Neural progenitor cell (in vitro differentiated cells): Measurements from ENCODE around the gene EVA1A. TPM values are rescaled to one million over a fixed set of nuclear protein-coding genes. Genes with fewer than 3 reads are reported as not detected.

Source experiments
- DNase-seq: peaks from one replicate; pipeline ENCODE4 v3.0.0-alpha.2; 2016; ENCODE audit warnings: low spot score
- H2AFZ ChIP-seq: fragments of 200-600 bp; sonication (generic); replicated peaks from 2 replicates; pipeline ENCODE4 v1.6.1; 2016; ENCODE audit warnings: antibody characterized with exemption
- H3F3A ChIP-seq: fragments of 200-600 bp; sonication (generic); 2 replicates; pipeline ENCODE4 v1.6.1; 2016; ENCODE audit warnings: antibody characterized with exemption, low read depth
- H3K27ac ChIP-seq: fragments of 200-600 bp; sonication (generic); 2 replicates; pipeline ENCODE4 v1.5.1; 2016; ENCODE audit warnings: mild to moderate bottlenecking
- H3K27me3 ChIP-seq: fragments of 200-600 bp; sonication (generic); 2 replicates; pipeline ENCODE4 v1.6.1; 2016; ENCODE audit warnings: mild to moderate bottlenecking, moderate library complexity
- H3K36me3 ChIP-seq: fragments of 200-600 bp; sonication (generic); 2 replicates; pipeline ENCODE4 v1.5.1; 2016
- H3K4me1 ChIP-seq: fragments of 200-600 bp; sonication (generic); 2 replicates; pipeline ENCODE4 v1.6.1; 2016; ENCODE audit warnings: mixed run types
- H3K4me2 ChIP-seq: fragments of 200-600 bp; sonication (generic); 2 replicates; pipeline ENCODE4 v1.6.1; 2016
- H3K4me3 ChIP-seq: fragments of 200-600 bp; sonication (generic); 2 replicates; pipeline ENCODE4 v1.5.1; 2016
- H3K79me2 ChIP-seq: fragments of 200-600 bp; sonication (generic); 2 replicates; pipeline ENCODE4 v1.6.1; 2016; ENCODE audit warnings: low read depth
- H3K9ac ChIP-seq: fragments of 200-600 bp; sonication (generic); 2 replicates; pipeline ENCODE4 v1.6.1; 2016
- H3K9me3 ChIP-seq: fragments of 200-600 bp; sonication (generic); 2 replicates; pipeline ENCODE4 v1.5.1; 2016; ENCODE audit warnings: low read depth
- H4K20me1 ChIP-seq: fragments of 200-600 bp; sonication (generic); 2 replicates; pipeline ENCODE4 v1.6.1; 2016; ENCODE audit warnings: low read depth
- H3K27ac Mint-ChIP-seq: 3 replicates; pipeline ENCODE4 v1.8.0; 2021; ENCODE audit warnings: mixed read lengths
- H3K27me3 Mint-ChIP-seq: 2 replicates; pipeline ENCODE4 v1.8.0; 2022; ENCODE audit warnings: low read depth, mild to moderate bottlenecking, inconsistent platforms, moderate library complexity, mixed read lengths; ENCODE audit not compliant: insufficient read depth
- H3K36me3 Mint-ChIP-seq: 3 replicates; pipeline ENCODE4 v1.8.0; 2021; ENCODE audit warnings: mixed read lengths
- H3K4me1 Mint-ChIP-seq: 3 replicates; pipeline ENCODE4 v1.8.0; 2021; ENCODE audit warnings: mixed read lengths
- H3K4me3 Mint-ChIP-seq: 3 replicates; pipeline ENCODE4 v1.8.0; 2021; ENCODE audit warnings: mild to moderate bottlenecking, moderate library complexity, mixed read lengths
- H3K9me3 Mint-ChIP-seq: 3 replicates; pipeline ENCODE4 v1.8.0; 2020; ENCODE audit warnings: mixed read lengths
- CTCF ChIP-seq: fragments of 200-600 bp; sonication (generic); IDR thresholded peaks from 2 replicates; pipeline ENCODE4 v1.5.1; 2017; ENCODE audit warnings: antibody characterized with exemption, mild to moderate bottlenecking
- EZH2 ChIP-seq: fragments of 200-600 bp; sonication (generic); IDR thresholded peaks from 2 replicates; pipeline ENCODE4 v1.6.1; 2017; ENCODE audit warnings: antibody characterized with exemption, mild to moderate bottlenecking, moderate library complexity
- EZH2phosphoT487 ChIP-seq: fragments of 200-600 bp; sonication (generic); IDR thresholded peaks from 2 replicates; pipeline ENCODE4 v1.6.1; 2017; ENCODE audit warnings: antibody characterized with exemption
- total RNA-seq: library from RNA; depleted of rRNA; stranded (reverse); fragments of >200 nt; gene quantifications from 2 replicates; pipeline ENCODE4 v1.2.3, GENCODE V29; 2015; ENCODE audit warnings: low replicate concordance

EVA1A gene
- total RNA-seq, 1 donor from 2014 or later = 2.8 TPM

- Histone ChIP-seq H3K4me1 (no peaks in the 10 kb centered on the region), H3K4me3 (no peak overlapping the region), H3K79me2 (no peaks in the 10 kb centered on the region), H2AFZ (no peak overlapping the region), H3F3A (no peaks in the 10 kb centered on the region), H3K9ac (no peak overlapping the region), H3K36me3 (no peaks in the 10 kb centered on the region), H3K9me3 (no peaks in the 10 kb centered on the region), H4K20me1 (no peaks in the 10 kb centered on the region), H3K4me2 (no peak overlapping the region), H3K27ac (no peak overlapping the region), H3K27me3 (no peaks in the 10 kb centered on the region)
- Mint-ChIP-seq H3K4me3 (no peak overlapping the region), H3K36me3 (no peaks in the 10 kb centered on the region), H3K27me3 (peaks cover 4% of the 10 kb centered on the region), H3K9me3 (no peaks in the 10 kb centered on the region), H3K4me1 (no peaks in the 10 kb centered on the region), H3K27ac (no peak overlapping the region)
- DNase-seq = no peak
- TF ChIP-seq EZH2phosphoT487 (no peak), EZH2 (no peak), CTCF (no peak)
Measured at GRCh38 chr2:75586971-75587370, 26.2 kb upstream of the EVA1A start.

- Histone ChIP-seq H3F3A (no peaks in the 10 kb centered on the region), H3K79me2 (no peaks in the 10 kb centered on the region), H4K20me1 (no peaks in the 10 kb centered on the region), H3K4me2 (no peak overlapping the region), H3K4me1 (no peaks in the 10 kb centered on the region), H3K27ac (no peak overlapping the region), H3K36me3 (no peaks in the 10 kb centered on the region), H3K27me3 (no peaks in the 10 kb centered on the region), H2AFZ (no peak overlapping the region), H3K9ac (no peak overlapping the region), H3K9me3 (no peaks in the 10 kb centered on the region), H3K4me3 (no peak overlapping the region)
- Mint-ChIP-seq H3K9me3 (peaks cover 8% of the 10 kb centered on the region), H3K27ac (no peak overlapping the region), H3K4me3 (no peak overlapping the region), H3K36me3 (no peaks in the 10 kb centered on the region), H3K27me3 (peaks cover 5% of the 10 kb centered on the region), H3K4me1 (no peaks in the 10 kb centered on the region)
- no peak for DNase-seq
- TF ChIP-seq CTCF (no peak), EZH2 (no peak), EZH2phosphoT487 (no peak)
Measured at GRCh38 chr2:75582840-75583239, 22.1 kb upstream of the EVA1A start.

- H3K4me3 Mint-ChIP-seq = no peak overlapping the region
Measured at GRCh38 chr2:75580606-75581005, 19.9 kb upstream of the EVA1A start.

More at GRCh38 chr2:75580606-75581005, 19.9 kb upstream of the EVA1A start:
- no peaks in the 10 kb centered on the region for H4K20me1 ChIP-seq
- H3F3A ChIP-seq = no peaks in the 10 kb centered on the region
- H3K27ac Mint-ChIP-seq = no peak overlapping the region
- no peaks in the 10 kb centered on the region for H3K4me1 Mint-ChIP-seq
- no peaks in the 10 kb centered on the region for H3K4me1 ChIP-seq
- no peaks in the 10 kb centered on the region for H3K9me3 ChIP-seq
- H3K4me3 ChIP-seq = no peak overlapping the region
- no peaks in the 10 kb centered on the region for H3K79me2 ChIP-seq
- no peaks in the 10 kb centered on the region for H3K36me3 Mint-ChIP-seq
- TF ChIP-seq EZH2phosphoT487 (no peak), CTCF (no peak), EZH2 (no peak)
- peaks cover 7% of the 10 kb centered on the region for H3K27me3 Mint-ChIP-seq
- no peak overlapping the region for H3K27ac ChIP-seq
- H3K9me3 Mint-ChIP-seq = peaks cover 11% of the 10 kb centered on the region
- no peaks in the 10 kb centered on the region for H3K36me3 ChIP-seq
- no peaks in the 10 kb centered on the region for H3K27me3 ChIP-seq
- H2AFZ ChIP-seq = no peak overlapping the region
- H3K9ac ChIP-seq = no peak overlapping the region
- H3K4me2 ChIP-seq = no peak overlapping the region
- no peak for DNase-seq
